GM21786 (cell line): Measurements from ENCODE around the gene HOXB7.

Experiments
- ATAC-seq: cut with Tn5 transposase; IDR thresholded peaks from one replicate; pipeline ENCODE4 v1.9.1; 2021; ENCODE audit not compliant: unreplicated experiment

HOXB7 gene

DNA sequence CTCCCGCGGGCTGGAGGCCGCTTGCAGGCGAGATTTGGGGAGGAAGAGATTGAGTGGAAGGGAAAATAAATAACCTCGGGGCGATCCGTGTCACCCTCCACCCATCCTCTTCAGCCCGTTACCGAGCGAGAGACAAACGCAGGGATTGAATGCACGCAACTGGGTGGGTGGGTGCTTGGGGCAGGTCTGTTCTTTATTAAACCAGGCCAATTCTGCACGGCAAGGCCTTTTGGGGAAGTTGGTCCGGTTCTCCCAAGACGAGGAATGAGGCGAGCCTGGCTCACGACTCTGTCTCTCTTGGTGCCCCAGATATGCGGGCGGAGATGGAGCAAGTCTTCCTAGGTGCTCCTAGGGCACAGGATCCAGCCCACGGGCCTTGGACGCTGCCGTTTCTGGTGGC, 396 bp upstream of the HOXB7 start:
- ATAC-seq, result no peak

DNA sequence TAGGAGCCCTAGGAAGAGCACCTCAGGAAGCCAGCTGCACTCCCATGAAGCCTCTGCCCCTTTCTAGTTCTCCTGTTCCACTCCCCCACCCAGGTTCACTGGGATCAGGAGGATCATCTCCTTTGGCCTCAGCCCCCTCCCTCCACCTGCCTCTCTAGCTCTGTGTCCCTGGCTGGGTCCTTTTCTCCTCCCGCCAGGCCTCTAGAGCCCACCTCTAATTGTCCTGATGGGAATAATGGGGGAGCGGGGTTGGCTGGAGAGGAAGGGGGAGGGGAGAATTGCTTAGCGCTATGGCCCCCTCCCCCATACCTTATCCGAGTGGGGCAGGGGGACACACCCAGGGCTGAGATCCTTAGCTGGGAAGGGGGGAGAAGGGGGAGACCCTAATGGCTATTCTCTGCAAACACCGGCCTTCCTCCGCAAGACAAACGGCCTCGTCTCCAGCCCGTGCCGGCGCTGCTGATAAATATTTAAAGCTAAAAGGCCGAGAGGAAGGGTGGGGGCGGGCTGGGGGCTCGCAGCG, 997 bp downstream of the HOXB7 start:
- ATAC-seq, result no peak

DNA sequence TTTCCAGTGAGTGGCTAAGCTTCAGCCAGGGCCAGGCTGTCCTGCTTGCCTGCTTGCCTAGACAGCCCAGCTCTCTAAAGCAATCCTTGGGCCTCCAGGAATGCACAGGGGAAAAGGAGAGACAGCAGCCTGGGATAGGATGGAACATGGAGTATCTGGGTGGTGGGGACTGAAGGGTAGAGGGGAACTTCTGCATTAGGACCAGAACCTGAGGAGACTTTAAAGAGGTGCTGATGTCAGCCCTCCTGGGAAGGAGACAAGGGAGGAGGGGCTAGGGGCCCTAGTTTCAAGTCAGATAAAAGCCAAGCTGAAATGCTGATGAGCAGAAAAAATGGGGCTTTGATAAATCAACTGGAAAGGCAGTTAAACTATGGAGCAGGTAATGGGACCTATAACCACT, 1.8 kb downstream of the HOXB7 start:
- ATAC-seq, result no peak

DNA sequence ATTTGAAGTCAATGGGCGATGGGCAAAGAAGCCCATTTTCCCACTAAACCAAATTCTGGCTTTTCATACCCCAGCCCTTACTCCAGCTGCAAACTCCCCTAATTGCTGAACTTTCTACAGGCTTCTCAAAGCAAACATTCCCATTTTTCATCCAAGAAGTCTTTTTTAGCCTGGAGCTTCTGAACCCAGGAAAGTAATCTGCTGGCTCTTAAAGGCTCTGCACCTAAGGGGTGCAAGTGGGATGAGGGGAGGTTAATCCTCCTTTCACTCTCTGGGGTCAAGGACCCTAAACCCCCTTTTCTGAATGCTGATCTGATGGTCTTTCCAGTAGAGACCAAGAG, 2.4 kb downstream of the HOXB7 start:
- ATAC-seq, result no peak

DNA sequence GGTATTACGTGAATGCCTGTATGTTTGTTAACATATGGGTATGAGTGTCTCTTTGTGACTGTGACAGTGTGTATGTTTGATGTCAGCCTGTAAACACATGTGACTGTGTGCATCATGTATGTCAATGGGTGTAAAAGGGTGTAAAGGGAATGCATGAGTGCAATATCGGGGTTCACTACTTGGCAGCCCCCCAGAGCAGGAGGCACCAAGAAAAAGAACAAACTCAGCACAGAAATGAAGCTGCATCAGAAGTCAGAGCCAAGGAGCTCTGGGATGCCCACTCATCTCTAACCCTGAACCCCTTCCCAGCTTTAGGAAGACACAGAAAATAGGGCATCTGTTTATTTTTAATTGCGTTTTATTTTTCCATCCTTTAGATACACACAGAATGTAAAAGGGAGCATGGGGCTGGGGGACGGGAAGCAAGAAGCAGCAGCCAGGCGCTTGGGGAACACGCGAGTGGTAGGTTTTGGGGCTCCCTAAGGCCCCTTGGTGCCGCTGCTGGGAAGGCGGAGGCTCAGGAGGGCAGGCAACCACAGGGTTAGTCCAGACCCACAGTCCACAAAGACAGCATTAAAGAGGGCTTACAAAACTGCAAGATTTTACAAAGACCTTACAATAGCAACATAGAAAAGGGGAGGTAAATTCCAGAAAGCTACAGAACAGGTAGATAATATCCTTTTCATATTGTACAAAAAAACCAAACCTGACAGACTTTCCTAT, 3.8 kb downstream of the HOXB7 start:
- no peak for ATAC-seq

DNA sequence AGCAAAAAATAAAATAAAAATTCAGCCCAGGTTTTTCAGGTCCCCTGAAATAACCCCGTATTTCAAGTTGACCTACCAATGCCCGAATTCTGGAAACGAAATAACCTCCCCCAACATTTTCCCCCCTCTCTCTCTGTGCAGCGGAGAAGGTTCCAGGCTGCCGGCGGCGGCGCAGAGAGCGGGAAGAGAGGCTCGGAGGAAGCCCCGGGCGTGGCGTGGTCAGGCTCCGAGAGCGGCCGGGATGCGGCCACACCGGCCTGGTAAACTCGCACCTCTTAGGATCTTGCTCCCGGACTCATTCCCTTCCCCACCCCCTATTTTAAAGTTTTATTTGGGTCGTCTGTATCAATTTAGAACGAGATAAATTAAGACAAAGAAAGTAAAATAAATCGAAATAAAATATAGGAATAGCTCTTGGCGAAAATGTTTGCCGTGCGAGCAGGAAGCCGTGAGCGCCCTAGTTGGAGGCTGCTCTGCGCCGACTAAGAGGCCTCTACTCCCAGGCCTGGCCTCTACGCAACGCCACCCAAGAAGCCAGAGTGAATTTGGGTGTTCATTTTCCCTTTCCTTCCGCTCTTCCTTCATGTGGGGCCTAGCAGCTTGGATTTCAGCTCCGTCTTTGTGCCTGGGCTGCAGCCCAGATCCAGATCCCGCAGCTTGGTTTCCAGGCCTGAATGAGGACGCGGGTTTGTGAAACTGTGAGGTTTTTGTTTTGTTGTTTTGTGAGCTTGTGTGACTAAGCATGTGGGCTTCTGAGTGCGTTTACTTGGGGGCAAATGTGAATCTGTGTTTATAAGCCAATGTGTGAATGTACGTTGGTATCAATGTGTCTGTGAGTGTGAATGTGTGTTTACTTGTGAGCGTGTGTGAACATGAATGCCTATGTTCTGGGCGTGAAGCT, 4.6 kb downstream of the HOXB7 start:
- no peak for ATAC-seq

DNA sequence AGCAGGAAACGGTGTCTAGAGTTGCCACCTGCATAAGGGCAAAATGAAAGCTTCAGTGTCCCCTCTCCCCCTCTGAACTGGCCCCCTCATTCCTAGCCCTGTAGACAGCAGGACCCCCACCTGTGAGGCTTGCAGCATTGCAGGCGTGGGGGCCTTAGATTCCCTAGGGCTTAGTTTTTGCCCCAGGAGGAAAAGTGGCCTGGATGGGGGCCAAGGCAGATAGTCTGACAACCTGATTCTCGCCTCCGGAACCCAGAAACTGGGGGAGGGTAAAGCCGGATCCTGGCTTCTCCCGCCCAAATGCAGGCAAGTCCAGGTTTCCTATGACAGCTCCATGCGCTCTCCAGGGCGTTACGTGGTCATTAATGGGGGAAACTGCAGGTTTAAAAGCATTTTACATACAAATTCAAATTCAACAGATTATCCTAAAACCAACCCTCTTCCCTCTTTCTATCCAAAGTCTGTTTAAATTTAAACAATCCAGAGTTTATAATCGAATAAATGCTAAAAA, 5.4 kb downstream of the HOXB7 start:
- no peak for ATAC-seq

DNA sequence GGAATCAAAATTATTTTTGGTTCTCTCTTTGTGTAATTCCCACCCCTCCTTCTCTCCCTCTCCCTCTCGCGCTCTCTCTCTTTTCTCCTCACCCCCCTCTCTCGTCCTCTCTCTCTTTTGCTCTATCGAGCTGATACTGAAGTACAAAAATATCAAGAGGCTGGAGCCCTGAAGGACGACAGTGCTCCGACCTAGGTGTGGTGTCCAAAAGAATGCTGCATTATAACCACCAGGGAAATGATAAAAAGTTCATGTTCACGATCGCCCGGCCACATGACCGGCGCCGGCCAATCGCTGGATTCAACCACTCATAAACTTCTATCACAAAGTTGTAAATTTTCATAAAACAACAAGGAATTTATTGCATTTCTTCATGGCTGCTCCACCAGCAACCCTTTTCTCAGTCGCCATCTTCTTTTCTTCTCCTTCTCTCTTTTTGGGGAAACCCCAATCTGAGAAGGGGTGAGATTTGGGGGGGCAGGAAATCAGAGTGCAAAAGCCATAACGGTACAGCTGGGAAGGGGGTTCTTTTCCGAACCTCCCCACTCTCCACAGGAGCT, 6.0 kb downstream of the HOXB7 start, which contains the start of gene HOXB6:
Gene HOXB6, minus strand, starts transcription at position 217 of the 560 bp plus-strand sequence. CDS start 6,836 bp downstream, outside the sequence.
- no peak for ATAC-seq

DNA sequence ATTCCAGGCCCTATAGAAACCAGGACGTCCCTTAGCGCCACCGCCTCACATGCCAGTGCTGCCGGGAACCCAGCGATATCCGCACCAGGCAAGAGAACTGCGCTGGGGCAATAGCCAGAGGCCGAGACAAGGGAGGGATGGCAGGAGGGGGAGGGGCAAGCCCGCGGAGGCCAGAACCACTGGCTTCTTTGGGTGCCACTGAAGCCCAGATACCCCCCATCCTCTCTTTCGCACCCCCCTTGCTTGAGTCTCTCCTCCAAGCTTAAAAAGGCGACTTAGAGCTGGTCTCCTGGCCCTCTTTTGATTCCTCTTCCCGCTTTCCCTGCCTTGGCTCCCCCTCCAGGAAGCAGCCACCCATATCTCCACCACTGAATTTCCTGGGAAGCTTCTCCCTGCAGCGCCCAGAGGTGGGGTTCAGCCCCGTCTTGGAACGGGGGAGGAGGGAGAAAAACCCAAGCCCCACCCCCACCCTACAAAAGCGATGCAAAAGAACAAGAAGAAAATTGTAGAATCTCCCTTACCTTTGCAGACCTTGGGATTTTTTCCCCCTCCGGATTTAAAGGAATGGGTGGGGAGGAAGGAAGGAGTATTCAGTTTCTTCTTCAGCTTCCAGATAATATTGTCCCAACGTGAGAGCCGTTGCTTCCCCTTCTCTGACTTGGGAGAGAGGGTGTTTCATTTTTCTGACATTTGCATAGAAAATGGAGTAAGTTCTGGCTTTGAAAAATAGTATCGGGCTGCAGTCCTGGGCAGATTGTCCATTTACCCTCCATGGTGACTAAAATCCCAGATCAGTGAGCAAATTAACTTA, 6.7 kb downstream of the HOXB7 start:
- no peak for ATAC-seq

DNA sequence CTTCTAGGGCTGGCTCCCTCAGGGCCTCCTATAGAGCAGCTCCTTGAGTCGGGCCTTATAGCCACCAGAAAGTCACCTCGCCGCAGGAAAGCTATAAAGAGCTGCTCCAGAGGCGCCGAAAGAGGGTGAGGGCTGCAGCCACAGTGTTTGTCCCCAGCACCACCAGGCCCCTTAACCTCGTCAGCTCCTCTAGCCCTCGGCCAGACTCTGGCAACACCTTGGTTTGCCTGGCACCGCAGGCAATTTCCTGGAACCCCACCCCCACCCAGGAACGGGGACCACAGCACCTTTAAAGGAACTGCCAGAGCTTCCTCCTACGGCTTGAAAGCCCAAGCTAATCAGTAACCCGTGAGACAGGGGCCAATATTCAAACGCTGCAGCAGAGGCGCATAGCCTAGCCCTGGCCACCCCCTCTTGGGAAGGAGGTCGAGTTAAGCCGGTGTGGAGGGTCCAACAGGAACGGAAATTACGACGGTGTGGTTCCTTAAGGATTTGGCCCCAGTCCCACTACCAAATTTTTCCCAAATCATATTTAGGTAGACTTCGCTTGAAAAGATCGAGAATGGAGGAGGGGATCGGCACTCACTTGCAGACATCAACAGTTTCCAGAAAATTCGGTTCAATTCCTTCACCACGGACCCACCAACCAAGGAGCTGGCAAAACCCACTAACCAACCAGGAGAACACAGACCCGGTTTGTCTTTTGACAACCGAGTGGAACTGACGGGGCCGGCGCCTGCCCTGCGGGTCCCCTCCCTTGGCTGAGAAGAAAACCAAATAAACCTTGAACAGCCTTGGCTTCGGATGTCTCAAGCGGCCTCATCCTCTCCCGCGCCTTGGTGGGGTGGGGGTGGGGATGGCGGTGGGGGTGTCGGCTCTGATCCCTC, 9.0 kb downstream of the HOXB7 start:
- no peak for ATAC-seq

DNA sequence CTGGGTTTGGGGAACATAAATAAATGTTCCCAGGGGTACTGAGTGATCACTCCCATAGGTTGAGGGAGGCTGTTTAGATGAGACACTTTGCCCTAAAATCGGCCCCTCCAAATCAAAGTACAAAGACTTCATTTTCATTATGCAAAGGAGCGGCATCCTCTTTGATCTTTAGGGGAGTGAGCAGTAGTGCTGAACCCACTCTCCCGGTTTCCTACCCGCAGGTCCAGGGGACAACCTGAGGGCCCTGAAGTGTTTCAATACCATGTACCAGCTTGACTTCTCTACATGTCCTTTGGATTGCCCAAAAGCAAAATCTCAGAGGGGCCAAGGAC, 9.6 kb downstream of the HOXB7 start:
- ATAC-seq, result no peak

DNA sequence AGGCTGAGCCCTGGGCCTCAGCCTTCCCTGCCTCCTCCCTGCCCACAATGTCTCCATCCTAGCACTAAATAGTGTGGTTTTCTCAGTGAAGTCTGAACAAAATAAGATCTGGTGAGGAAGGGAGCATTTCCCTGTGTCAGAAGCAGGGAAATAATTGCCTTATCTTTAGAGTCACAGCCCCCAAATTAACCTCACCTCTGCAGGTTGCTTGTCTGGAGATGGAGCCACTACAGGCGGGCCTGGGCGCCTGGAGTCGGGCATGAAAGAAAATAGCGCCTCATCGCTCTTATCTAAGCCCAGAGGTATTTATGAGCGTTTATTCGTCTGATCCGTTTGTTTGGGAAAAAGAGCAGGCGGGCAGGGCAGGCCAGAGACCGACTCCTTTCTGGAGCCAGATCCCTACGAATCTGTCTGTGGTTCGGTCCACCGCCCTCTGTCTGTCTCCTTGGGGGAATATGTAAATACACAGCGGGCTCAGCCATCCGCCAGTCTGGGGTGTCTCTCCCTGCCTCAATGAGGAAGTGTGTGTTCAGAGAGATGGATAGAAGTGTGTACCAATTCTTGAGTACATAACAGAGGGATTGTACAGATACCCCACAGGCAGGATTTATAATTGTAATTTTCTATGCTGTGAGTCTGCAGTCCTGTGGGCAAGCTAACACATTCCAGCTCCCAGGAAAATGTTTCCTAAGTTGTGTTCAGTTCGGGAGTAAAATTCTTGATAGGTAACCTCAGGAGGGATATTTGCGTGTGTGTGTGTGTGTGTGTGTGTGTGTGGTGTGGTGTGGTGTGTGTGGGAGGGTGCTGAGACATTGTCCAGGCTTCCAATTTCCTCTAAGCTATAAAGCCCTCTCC, 10.3 kb downstream of the HOXB7 start:
- ATAC-seq, result no peak

DNA sequence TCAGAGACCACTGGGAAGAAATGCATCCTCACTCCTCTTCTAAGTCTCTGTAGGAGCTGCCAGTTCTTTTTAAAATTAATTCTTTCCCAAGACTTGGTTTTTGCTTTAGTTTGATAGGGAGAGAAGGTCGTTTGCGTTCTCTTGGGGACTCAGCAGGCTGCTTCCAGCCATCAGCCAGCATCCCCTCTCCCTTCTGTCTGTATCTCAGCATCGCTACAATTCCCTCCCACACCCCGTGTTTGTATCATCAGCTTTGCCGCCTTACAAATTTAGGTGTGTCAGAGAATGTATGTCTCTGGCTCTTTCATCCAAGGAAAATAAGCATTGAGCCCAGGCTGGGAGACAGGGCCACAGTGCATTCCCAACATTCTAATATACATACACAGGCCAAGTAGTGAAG, 11.5 kb downstream of the HOXB7 start:
- no peak for ATAC-seq

DNA sequence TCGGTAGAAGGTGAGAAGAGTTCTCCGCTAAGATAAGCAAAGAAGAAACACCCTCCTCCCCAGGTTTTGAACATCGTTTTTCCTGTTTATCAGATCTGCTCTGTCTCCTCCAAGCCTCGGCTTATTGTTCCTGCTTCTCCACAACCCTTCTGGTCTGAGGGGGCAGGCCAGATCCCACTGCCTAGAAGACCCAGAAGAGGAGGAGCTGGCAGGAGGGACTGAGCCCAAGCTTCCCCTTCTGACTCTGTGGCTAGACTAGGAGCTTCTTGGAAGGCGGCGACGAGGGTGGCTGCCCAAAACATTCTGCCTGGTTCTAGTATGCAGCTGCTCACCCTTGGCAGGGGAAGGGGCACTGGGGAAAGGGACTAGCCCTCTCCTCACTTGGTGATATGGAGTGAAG, 12.1 kb downstream of the HOXB7 start:
- no peak for ATAC-seq

DNA sequence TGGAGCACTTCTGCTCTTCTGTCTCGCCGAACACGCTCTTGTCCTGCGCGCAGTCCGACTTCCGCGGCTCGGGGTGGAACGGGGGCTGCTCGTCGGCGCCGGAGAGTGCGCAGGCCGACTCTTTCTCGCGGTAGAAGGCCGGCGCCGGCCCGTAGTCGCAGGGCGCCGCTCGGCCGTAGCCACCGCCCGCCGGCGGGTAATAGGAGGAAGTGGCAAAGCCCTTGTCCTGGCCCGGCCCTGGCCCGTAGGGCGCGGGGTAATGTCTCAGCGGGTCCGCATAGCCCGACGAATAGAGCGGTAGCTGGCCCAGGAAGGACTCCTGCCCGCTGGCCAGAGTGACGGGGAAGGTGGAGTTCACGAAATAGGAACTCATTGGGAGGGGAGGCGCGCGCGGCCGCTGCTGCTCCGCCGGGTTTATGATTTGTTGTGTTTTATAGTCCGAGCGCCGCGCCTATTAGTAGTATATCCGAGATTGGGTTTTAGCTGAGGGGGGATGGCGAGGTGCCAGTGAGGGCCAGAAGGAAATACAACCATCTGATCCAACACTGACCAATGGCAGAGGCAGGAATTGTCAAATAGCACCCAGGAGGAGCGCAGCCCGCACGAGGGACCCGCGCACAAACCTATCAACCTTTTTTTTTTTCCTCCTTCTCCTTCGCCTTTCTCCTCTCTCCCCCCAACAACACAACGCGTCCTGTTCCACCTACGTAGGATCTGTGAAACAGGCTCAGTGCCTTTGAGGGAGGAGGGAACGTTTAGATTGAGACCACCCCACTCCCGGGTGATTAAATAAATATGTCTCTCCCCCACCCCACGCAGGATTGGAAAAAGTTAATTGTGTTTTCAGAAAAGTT, 12.8 kb downstream of the HOXB7 start:
- no peak for ATAC-seq

DNA sequence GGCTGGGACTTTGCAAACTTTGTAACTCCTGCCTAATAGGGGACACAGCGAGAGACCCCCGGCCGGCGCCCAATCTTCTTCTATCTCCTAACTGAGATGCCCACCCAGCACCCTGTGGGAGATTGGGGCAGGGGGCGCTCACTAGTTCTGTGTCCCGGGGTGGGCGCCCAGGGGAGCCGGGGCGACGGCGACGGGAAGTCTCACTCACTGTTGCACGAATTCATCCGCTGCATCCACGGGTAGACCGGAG, 13.4 kb downstream of the HOXB7 start:
- ATAC-seq, result no peak

DNA sequence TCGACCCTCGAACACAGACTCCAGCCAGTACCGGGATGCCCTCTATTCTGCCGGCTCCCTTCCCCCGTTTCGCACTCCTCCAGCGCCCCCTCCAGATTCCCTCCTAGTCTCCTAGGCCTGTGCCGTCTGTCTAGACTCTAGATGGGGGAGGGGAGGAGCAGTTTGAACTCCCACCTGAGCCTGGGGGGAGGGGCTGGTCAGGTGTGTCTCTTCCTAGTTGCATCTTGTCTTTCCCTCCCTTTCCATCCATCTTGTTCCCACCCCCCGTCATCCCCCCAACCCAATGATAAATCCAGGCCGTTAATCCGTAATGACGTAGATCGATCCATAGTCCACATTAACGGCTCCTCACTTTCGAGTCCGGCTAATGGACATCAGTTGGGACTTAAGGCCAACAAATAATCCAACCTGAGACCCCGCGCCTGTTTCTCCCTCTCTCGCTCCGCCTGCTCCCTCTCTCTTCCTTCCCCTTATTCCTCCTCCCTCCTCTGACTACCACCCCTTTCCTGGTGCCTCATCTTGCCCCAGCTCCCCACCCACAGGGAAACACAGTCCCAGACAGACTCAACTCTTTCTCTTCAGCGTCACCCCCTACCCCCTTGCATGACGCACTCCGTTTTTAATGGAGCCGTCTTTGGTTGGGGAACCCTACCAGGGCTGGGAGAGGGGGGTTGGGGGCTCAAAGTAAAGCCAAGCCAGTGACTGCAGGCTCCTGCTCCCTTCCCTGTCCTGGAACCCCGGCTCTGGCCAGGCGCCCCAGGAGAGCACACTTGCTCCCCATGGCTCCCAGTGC, 13.9 kb downstream of the HOXB7 start:
- ATAC-seq, result no peak
